ENCODE measurements around the gene IL4R.

DNA sequence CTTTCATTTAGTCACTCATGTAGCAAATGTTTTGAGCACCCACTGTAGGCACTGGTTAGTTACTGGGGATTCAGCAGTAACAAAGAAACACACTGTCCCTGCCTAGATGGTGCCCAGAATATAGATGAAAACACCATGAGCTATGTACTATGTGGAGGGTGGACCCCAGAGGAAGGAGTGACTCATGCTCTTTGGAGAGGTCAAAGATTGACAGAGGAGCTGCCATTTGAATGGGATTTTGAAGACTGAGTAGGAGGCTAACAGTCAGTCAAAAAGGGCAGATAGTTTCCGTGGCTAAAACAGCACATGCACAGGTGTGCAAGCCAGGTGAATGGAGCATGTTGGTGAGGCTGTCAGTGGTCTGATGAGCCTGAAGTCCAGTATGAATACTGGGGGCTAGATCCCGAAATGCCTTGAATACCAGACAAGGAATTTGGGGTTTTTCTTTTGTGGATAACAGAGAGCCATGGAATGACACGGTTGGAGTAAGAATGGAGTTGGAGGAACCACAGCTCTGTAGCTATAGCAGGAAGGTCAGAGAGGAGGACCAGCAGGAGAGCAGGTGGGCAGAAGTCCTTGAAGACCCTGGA lies 94.3 kb downstream of the IL4R start:
- TF ChIP-seq, protein P1, sequence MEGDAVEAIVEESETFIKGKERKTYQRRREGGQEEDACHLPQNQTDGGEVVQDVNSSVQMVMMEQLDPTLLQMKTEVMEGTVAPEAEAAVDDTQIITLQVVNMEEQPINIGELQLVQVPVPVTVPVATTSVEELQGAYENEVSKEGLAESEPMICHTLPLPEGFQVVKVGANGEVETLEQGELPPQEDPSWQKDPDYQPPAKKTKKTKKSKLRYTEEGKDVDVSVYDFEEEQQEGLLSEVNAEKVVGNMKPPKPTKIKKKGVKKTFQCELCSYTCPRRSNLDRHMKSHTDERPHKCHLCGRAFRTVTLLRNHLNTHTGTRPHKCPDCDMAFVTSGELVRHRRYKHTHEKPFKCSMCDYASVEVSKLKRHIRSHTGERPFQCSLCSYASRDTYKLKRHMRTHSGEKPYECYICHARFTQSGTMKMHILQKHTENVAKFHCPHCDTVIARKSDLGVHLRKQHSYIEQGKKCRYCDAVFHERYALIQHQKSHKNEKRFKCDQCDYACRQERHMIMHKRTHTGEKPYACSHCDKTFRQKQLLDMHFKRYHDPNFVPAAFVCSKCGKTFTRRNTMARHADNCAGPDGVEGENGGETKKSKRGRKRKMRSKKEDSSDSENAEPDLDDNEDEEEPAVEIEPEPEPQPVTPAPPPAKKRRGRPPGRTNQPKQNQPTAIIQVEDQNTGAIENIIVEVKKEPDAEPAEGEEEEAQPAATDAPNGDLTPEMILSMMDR (conservative IDR thresholded peaks at IDR 0.05; ENCODE audit: low read length), result no peak
- no peak for TF ChIP-seq EZH2phosphoT487 (IDR thresholded peaks at IDR 0.05; ENCODE audit: borderline replicate concordance)

Measured in Loucy (cell line).